DMS 273 treated with DMSO at 0.1 percent for 48 hours (cell line): Measurements from ENCODE around the gene NRP2.

Experiments
- DNase-seq: peaks from one replicate; lab custom pipeline; 2025; lab: John Stamatoyannopoulos, UW

NRP2 gene

GRCh38 chr2:205808486-205809121 is 126.3 kb downstream of the NRP2 start:
- no peak for DNase-seq

GRCh38 chr2:205811387-205811786 is 129.1 kb downstream of the NRP2 start:
- DNase-seq = no peak

DNA sequence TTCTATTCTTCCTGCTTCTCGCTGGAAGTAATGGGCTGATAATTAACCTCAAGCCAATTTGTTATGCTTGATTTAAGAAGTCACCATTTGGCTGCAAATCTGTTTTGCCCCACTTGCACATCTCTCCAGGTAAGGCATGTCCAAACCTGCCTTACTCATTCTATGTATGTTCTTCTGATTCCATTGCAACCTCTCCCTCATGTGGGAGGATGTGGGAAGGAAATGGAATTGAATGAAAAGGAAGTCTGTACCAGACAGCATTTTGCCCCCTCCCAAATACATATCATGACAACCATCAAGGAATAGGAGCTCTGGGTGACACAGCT is 131.7 kb downstream of the NRP2 start:
- no peak for DNase-seq

GRCh38 chr2:205815673-205816072 is 133.4 kb downstream of the NRP2 start:
- DNase-seq = no peak

GRCh38 chr2:205816268-205816667 is 134.0 kb downstream of the NRP2 start:
- DNase-seq = no peak

GRCh38 chr2:205822579-205822978 is 140.3 kb downstream of the NRP2 start:
- DNase-seq = no peak

GRCh38 chr2:205827809-205828365 is 145.6 kb downstream of the NRP2 start:
- DNase-seq = no peak

DNA sequence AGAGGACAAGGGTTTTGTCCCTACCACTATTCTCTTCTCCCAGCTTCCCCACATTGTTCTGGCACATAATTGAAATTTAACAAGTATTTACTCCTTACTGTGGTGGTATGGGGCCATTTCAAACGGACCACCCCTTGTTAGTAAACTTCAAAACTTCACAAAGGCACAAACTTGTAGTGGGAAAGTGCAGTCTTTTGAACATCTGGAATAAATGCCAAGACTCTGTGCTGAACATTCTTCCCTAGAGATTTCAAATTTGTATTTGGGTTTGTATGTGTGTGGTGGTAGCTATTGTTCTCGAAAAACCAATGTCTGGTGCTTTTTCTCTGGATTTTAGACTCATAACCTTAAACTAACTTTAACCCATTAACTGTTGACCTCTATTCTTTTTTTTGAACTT is 151.6 kb downstream of the NRP2 start:
- no peak for DNase-seq

DNA sequence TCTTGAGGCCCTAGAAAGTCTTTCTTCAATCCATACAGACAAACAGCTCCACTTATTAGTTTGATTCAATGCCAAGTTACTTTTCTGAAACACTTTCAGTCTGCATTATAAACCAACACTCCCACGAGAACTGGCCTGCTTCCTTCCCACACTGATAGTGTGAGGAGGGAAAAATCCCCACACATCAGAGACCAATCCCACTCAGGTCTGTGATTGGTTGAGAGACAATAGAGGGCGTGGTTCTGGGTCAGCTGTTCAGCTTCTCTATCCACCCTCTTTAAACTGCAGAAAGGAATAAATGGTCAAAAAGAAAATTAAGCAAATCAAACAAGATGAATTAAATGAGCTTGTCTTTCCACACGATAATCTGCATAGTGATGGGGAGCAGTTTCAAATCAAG is 152.5 kb downstream of the NRP2 start:
- DNase-seq = no peak

DNA sequence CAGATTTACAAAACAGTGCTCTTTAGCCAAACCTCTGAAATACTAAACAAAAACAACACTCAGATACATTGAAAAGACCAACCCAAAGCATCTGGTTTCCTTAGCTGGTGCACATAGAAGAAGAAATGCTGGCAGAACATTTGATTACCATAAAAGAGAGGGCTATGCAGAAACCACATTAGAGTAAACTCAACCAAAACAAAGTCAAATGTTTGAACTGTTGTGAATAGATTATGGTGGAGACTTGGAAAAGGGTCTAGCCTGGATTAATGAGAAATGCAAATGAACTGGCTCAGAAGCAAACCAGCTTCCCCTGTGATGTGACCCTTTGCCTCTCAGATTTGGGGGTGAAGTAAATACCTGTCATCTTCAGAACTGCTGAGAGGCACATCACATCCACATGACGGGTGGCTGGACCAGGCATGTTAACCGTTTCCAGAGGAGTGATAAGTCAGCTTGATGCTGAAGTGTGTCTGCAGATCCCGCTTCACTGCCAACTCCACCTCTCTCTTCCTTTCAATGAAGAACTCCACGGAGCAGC is 153.0 kb downstream of the NRP2 start:
- DNase-seq = no peak

- DNase-seq = no peak
Observed at GRCh38 chr2:205835923-205836322, 153.6 kb downstream of the NRP2 start.

- DNase-seq = peak; percentile 80
Observed at GRCh38 chr2:205836477-205837221, 154.3 kb downstream of the NRP2 start.

DNA sequence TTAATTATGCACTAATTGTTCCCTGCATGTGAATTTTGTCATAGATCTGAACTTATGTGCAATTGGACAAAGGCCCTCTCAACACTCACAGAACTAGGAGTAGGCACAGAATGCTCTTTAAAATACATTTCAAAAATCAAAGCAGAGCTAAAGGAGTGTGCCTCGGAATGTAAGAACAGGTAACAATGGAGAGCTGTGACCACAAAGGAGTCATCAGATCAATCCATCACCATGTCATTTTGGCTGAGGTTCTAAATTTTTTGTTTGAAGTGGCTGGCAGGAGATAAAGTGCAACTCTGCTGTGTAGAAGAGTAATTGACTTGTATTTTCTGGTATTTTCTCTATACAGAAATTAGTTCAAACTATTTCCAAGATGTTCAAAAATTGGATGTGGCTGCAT is 155.4 kb downstream of the NRP2 start:
- no peak for DNase-seq

GRCh38 chr2:205845446-205845845 is 163.1 kb downstream of the NRP2 start:
- no peak for DNase-seq
